ENCODE data around the gene MFN1. TPM values are rescaled to one million over a fixed set of nuclear protein-coding genes. Genes with fewer than 3 reads are reported as not detected.
"Not testable (repeated sequence)": the region's sequence is repeated elsewhere in the genome, so short reads cannot be mapped to it uniquely, and the experiment has no call there.

Gene MFN1
- total RNA-seq: 10 to 100 TPM; 24.4 to 30.4 TPM

GRCh38 chr3:179347345-179348194 is at the start of gene MFN1:
MFN1 (plus strand) TSS chr3:179347709; CDS start chr3:179348852, 1,143 bp downstream.
- peak within 1 kb of the TSS; percentile 93 for H3K27ac Mint-ChIP-seq
- DNase-seq: peak; percentile 94
- intact Hi-C loops (cut with DNase I, micrococcal nuclease): loop anchor here (1.0 kb wide), 6 partner anchors 24 to 261 kb away; partner anchors contain the start of genes ACTL6A (in 2 of the 2), MRPL47 (in 2 of the 2), NDUFB5 (in 2 of the 2) and ZNF639 (in 2 of the 2)
- peaks cover 14% of the 10 kb centered on the region for H3K36me3 Mint-ChIP-seq (ENCODE audit: low read depth)
- no peaks in the 10 kb centered on the region for H3K9me3 Mint-ChIP-seq (ENCODE audit: low read depth)
- H3K27me3 Mint-ChIP-seq: no peaks in the 10 kb centered on the region
- POLR2A ChIA-PET: interaction anchor here (0.6 kb wide), 1 partner anchor 1641 kb away, joined by 4 read pairs; no protein-coding TSS in a partner anchor
- H3K4me1 Mint-ChIP-seq: peaks cover 22% of the 10 kb centered on the region
- CTCF ChIA-PET: interaction anchor here (0.8 to 1.6 kb wide), 5 partner anchors 21 to 332 kb away, joined by 3 to 4 read pairs (median 3); partner anchors contain the start of gene NDUFB5
- H3K4me3 Mint-ChIP-seq: peak within 1 kb of the TSS; percentile 99
- ATAC-seq: peak; percentile 98

GRCh38 chr3:179297971-179298725 is 49.4 kb upstream of the MFN1 start:
- Mint-ChIP-seq H3K27me3 (peaks cover 3% of the 10 kb centered on the region), H3K27ac (no peak overlapping the region), H3K4me1 (peaks cover 5% of the 10 kb centered on the region), H3K36me3 (ENCODE audit: low read depth) (no peaks in the 10 kb centered on the region), H3K9me3 (ENCODE audit: low read depth) (no peaks in the 10 kb centered on the region), H3K4me3 (no peak overlapping the region)
- ChIA-PET POLR2A (no interaction called here), CTCF (no interaction called here)
- DNase-seq (no peak), ATAC-seq (no peak)
- intact Hi-C loops (cut with DNase I, micrococcal nuclease): no loop called here

GRCh38 chr3:179299316-179299715 is 48.2 kb upstream of the MFN1 start:
- H3K27ac Mint-ChIP-seq: no peak overlapping the region
- intact Hi-C loops (cut with DNase I, micrococcal nuclease): no loop called here
- H3K27me3 Mint-ChIP-seq: peaks cover 6% of the 10 kb centered on the region
- no peaks in the 10 kb centered on the region for H3K9me3 Mint-ChIP-seq (ENCODE audit: low read depth)
- DNase-seq (no peak), ATAC-seq (no peak)
- no peaks in the 10 kb centered on the region for H3K36me3 Mint-ChIP-seq (ENCODE audit: low read depth)
- H3K4me1 Mint-ChIP-seq: peaks cover 5% of the 10 kb centered on the region
- ChIA-PET POLR2A (no interaction called here), CTCF (no interaction called here)
- H3K4me3 Mint-ChIP-seq: no peak overlapping the region

GRCh38 chr3:179299999-179300613 is 47.4 kb upstream of the MFN1 start:
- ChIA-PET CTCF (no interaction called here), POLR2A (no interaction called here)
- Mint-ChIP-seq H3K4me1 (peaks cover 5% of the 10 kb centered on the region), H3K27me3 (peaks cover 6% of the 10 kb centered on the region), H3K36me3 (ENCODE audit: low read depth) (no peaks in the 10 kb centered on the region), H3K4me3 (no peak overlapping the region), H3K9me3 (ENCODE audit: low read depth) (no peaks in the 10 kb centered on the region), H3K27ac (no peak overlapping the region)
- DNase-seq: no peak
- ATAC-seq: peak; percentile 68
- intact Hi-C loops (cut with DNase I, micrococcal nuclease): no loop called here

GRCh38 chr3:179301645-179302044 is 45.9 kb upstream of the MFN1 start:
- Mint-ChIP-seq H3K36me3 (ENCODE audit: low read depth) (no peaks in the 10 kb centered on the region), H3K4me1 (peaks cover 5% of the 10 kb centered on the region), H3K27me3 (peaks cover 5% of the 10 kb centered on the region), H3K4me3 (no peak overlapping the region), H3K27ac (no peak overlapping the region), H3K9me3 (ENCODE audit: low read depth) (no peaks in the 10 kb centered on the region)
- no peak for DNase-seq
- CTCF ChIA-PET: interaction anchor here (1.8 kb wide), 1 partner anchor 13 kb away, joined by 8 read pairs; no protein-coding TSS in a partner anchor
- intact Hi-C loops (cut with DNase I, micrococcal nuclease): no loop called here
- ATAC-seq: no peak
- POLR2A ChIA-PET: no interaction called here

- Mint-ChIP-seq H3K27me3 (peaks cover 3% of the 10 kb centered on the region), H3K27ac (no peak overlapping the region), H3K36me3 (ENCODE audit: low read depth) (no peaks in the 10 kb centered on the region), H3K4me3 (no peak overlapping the region), H3K4me1 (peaks cover 5% of the 10 kb centered on the region), H3K9me3 (ENCODE audit: low read depth) (no peaks in the 10 kb centered on the region)
- intact Hi-C loops (cut with DNase I, micrococcal nuclease): no loop called here
- ChIA-PET CTCF (interaction anchor here (1.8 kb wide), 1 partner anchor 12 kb away, joined by 8 read pairs; no protein-coding TSS in a partner anchor), POLR2A (no interaction called here)
- no peak for ATAC-seq
- DNase-seq: no peak
Observed at GRCh38 chr3:179302111-179302510, 45.4 kb upstream of the MFN1 start.

GRCh38 chr3:179304605-179305004 is 42.9 kb upstream of the MFN1 start:
- H3K4me1 Mint-ChIP-seq: peaks cover 5% of the 10 kb centered on the region
- H3K27ac Mint-ChIP-seq: no peak overlapping the region
- intact Hi-C loops (cut with DNase I, micrococcal nuclease): no loop called here
- H3K4me3 Mint-ChIP-seq: no peak overlapping the region
- no peak for ATAC-seq
- no peak for DNase-seq
- CTCF ChIA-PET: interaction anchor here (2.6 kb wide), 1 partner anchor 11 kb away, joined by 9 read pairs; no protein-coding TSS in a partner anchor
- POLR2A ChIA-PET: no interaction called here
- H3K27me3 Mint-ChIP-seq: peaks cover 3% of the 10 kb centered on the region
- no peaks in the 10 kb centered on the region for H3K36me3 Mint-ChIP-seq (ENCODE audit: low read depth)
- H3K9me3 Mint-ChIP-seq (ENCODE audit: low read depth): no peaks in the 10 kb centered on the region

GRCh38 chr3:179307362-179307761 is 40.1 kb upstream of the MFN1 start:
- intact Hi-C loops (cut with DNase I, micrococcal nuclease); CTCF ChIA-PET; H3K27me3 Mint-ChIP-seq; ATAC-seq; H3K4me3 Mint-ChIP-seq; H3K36me3 Mint-ChIP-seq (ENCODE audit: low read depth); H3K9me3 Mint-ChIP-seq (ENCODE audit: low read depth); H3K4me1 Mint-ChIP-seq; POLR2A ChIA-PET; DNase-seq; H3K27ac Mint-ChIP-seq: not testable (repeated sequence)

- ChIA-PET CTCF (no interaction called here), POLR2A (no interaction called here)
- ATAC-seq: no peak
- no peaks in the 10 kb centered on the region for H3K36me3 Mint-ChIP-seq (ENCODE audit: low read depth)
- no peaks in the 10 kb centered on the region for H3K9me3 Mint-ChIP-seq (ENCODE audit: low read depth)
- H3K4me3 Mint-ChIP-seq: no peak overlapping the region
- no peak for DNase-seq
- intact Hi-C loops (cut with DNase I, micrococcal nuclease): no loop called here
- peaks cover 3% of the 10 kb centered on the region for H3K27me3 Mint-ChIP-seq
- no peak overlapping the region for H3K27ac Mint-ChIP-seq
- H3K4me1 Mint-ChIP-seq: no peaks in the 10 kb centered on the region
Observed at GRCh38 chr3:179308001-179308400, 39.5 kb upstream of the MFN1 start.

- Mint-ChIP-seq H3K27me3 (no peaks in the 10 kb centered on the region), H3K36me3 (ENCODE audit: low read depth) (no peaks in the 10 kb centered on the region), H3K4me1 (no peaks in the 10 kb centered on the region), H3K4me3 (no peak overlapping the region), H3K9me3 (ENCODE audit: low read depth) (no peaks in the 10 kb centered on the region), H3K27ac (no peak overlapping the region)
- DNase-seq (no peak), ATAC-seq (peak; percentile 57)
- ChIA-PET POLR2A (no interaction called here), CTCF (interaction anchor here (1.2 to 1.6 kb wide), 2 partner anchors 12 to 218 kb away, joined by 3 to 5 read pairs; no protein-coding TSS in a partner anchor)
- intact Hi-C loops (cut with DNase I, micrococcal nuclease): no loop called here
Observed at GRCh38 chr3:179309225-179310078, 38.1 kb upstream of the MFN1 start.

Measured in activated CD4-positive, alpha-beta T cell treated with anti-CD3 and anti-CD28 coated beads for 36 hours (primary cell).